Osteocyte (in vitro differentiated cells): ENCODE data around the gene UBE3C. TPM values are rescaled to one million over a fixed set of nuclear protein-coding genes. Genes with fewer than 3 reads are reported as not detected.

Experiments
- total RNA-seq: library from RNA; stranded (reverse); gene quantifications from 2 replicates; pipeline ENCODE4 v1.2.1, GENCODE V29; 2021

Gene UBE3C
- total RNA-seq, 1 donor from 2014 or later: 59.6 TPM

Other genes starting within 250 kb of the UBE3C start
- 47.7 and 55.8 TPM in 2 replicates for gene LMBR1, start 245.7 kb upstream of the UBE3C start, total RNA-seq
- 21.3 and 22.6 TPM in 2 replicates for gene NOM1, start 189.2 kb upstream of the UBE3C start, total RNA-seq
- gene MNX1, start 128.3 kb upstream of the UBE3C start, total RNA-seq: not detected in 2 replicates
- 111 and 112 TPM in 2 replicates for gene DNAJB6, start 198.1 kb downstream of the UBE3C start, total RNA-seq